IMR-90 (cell line): Measurements from ENCODE around the gene WNT6. TPM values are rescaled to one million over a fixed set of nuclear protein-coding genes. Genes with fewer than 3 reads are reported as not detected.

Experiments
- ATAC-seq: fragments of 200-7000 bp; cut with Tn5 transposase; 2 replicates; pipeline ENCODE4 v1.9.1; 2020; ENCODE audit warnings: low read depth, mild to moderate bottlenecking, moderate library complexity
- BruUV-seq: library from RNA; stranded (reverse); fragments of 400-500 nt; replicated peaks from 2 replicates; lab custom pipeline; 2021; lab: Mats Ljungman, UMichigan
- CTCF ChIA-PET: fragments of 300-600 bp; formaldehyde crosslinking; extraction: SDS; loops from one replicate; lab custom pipeline; 2021; ENCODE audit warnings: antibody characterized with exemption; lab: Yijun Ruan, JAX
- POLR2A ChIA-PET: fragments of 300-600 bp; sonication (Branson Sonifier 250); formaldehyde crosslinking; loops from one replicate; lab custom pipeline; 2022; ENCODE audit warnings: antibody characterized with exemption; ENCODE audit not compliant: unreplicated experiment; lab: Charles Lee
- DNase-seq: peaks from one replicate; pipeline ENCODE4 v3.0.0; 2013
- H2AFZ ChIP-seq: replicated peaks from 2 replicates; pipeline ENCODE3; 2013; ENCODE audit warnings: low read length, mild to moderate bottlenecking; ENCODE audit not compliant: poor library complexity
- H2AK5ac ChIP-seq: 2 replicates; pipeline ENCODE4 v1.6.1; 2013; ENCODE audit warnings: low read depth, low read length, inconsistent platforms
- H2AK9ac ChIP-seq: replicated peaks from 2 replicates; pipeline ENCODE3; 2013; ENCODE audit warnings: mild to moderate bottlenecking, low read depth, low read length, moderate library complexity; ENCODE audit not compliant: poor library complexity
- H2BK120ac ChIP-seq: 2 replicates; pipeline ENCODE4 v1.6.1; 2013; ENCODE audit warnings: low read depth, low read length, inconsistent platforms
- H2BK15ac ChIP-seq: 3 replicates; pipeline ENCODE4 v1.6.1; 2013; ENCODE audit warnings: low read depth, low read length, inconsistent platforms
- H2BK20ac ChIP-seq: 2 replicates; pipeline ENCODE4 v1.6.1; 2013; ENCODE audit warnings: low read depth, mild to moderate bottlenecking, inconsistent platforms, low read length, moderate library complexity
- H2BK5ac ChIP-seq: 2 replicates; pipeline ENCODE4 v1.6.1; 2013; ENCODE audit warnings: mild to moderate bottlenecking, low read depth, low read length, inconsistent platforms; ENCODE audit not compliant: poor library complexity, severe bottlenecking
- H3K14ac ChIP-seq: replicated peaks from 2 replicates; pipeline ENCODE4 v1.6.1; 2013; ENCODE audit warnings: low read depth, low read length, inconsistent platforms
- H3K18ac ChIP-seq: 2 replicates; pipeline ENCODE4 v1.6.1; 2013; ENCODE audit warnings: low read depth, low read length, control low read depth
- H3K23ac ChIP-seq: 2 replicates; pipeline ENCODE4 v1.6.1; 2013; ENCODE audit warnings: low read depth, low read length, inconsistent platforms
- H3K27ac ChIP-seq: 2 replicates; pipeline ENCODE4 v1.5.1; 2013; ENCODE audit warnings: mild to moderate bottlenecking, control low read depth, low read length; ENCODE audit not compliant: insufficient read depth
- H3K27me3 ChIP-seq: 2 replicates; pipeline ENCODE4 v1.6.1; 2013; ENCODE audit warnings: low read length; ENCODE audit not compliant: control insufficient read depth, insufficient read depth
- H3K36me3 ChIP-seq: 2 replicates; pipeline ENCODE4 v1.6.1; 2013; ENCODE audit warnings: low read length, mixed read lengths; ENCODE audit not compliant: control insufficient read depth, insufficient read depth
- H3K4ac ChIP-seq: 2 replicates; pipeline ENCODE4 v1.6.1; 2013; ENCODE audit warnings: low read depth, low read length, inconsistent platforms
- H3K4me1 ChIP-seq: 2 replicates; pipeline ENCODE4 v1.6.1; 2013; ENCODE audit warnings: low read length, mixed read lengths; ENCODE audit not compliant: control insufficient read depth, insufficient read depth
- H3K4me2 ChIP-seq: 2 replicates; pipeline ENCODE4 v1.6.1; 2013; ENCODE audit warnings: low read depth, mild to moderate bottlenecking, control low read depth, low read length, moderate library complexity
- H3K4me3 ChIP-seq: 2 replicates; pipeline ENCODE4 v1.5.1; 2013; ENCODE audit warnings: low read depth, mild to moderate bottlenecking, control low read depth, low read length, moderate library complexity; ENCODE audit not compliant: insufficient read depth
- H3K56ac ChIP-seq: 2 replicates; pipeline ENCODE4 v1.6.1; 2013; ENCODE audit warnings: low read length, inconsistent platforms; ENCODE audit not compliant: insufficient read depth; ENCODE audit errors: extremely low read depth
- H3K79me1 ChIP-seq, 2 experiments: 2 replicates each; pipeline ENCODE4 v1.6.1; 2013; ENCODE audit warnings: low read length in 2 of 2, inconsistent platforms in 1 of 2, low read depth in 1 of 2
- H3K9ac ChIP-seq: 2 replicates; pipeline ENCODE4 v1.6.1; 2013; ENCODE audit warnings: low read depth, low read length, control low read depth
- H3K9me1 ChIP-seq: 2 replicates; pipeline ENCODE4 v1.6.1; 2013; ENCODE audit warnings: low read length, inconsistent platforms; ENCODE audit not compliant: insufficient read depth
- H3K9me3 ChIP-seq: 2 replicates; pipeline ENCODE4 v1.6.1; 2013; ENCODE audit warnings: low read length; ENCODE audit not compliant: control insufficient read depth, insufficient read depth
- H4K20me1 ChIP-seq: 2 replicates; pipeline ENCODE4 v1.6.1; 2013; ENCODE audit warnings: low read length, inconsistent platforms; ENCODE audit not compliant: insufficient read depth
- H4K5ac ChIP-seq: 2 replicates; pipeline ENCODE4 v1.6.1; 2013; ENCODE audit warnings: mild to moderate bottlenecking, low read depth, low read length, control low read depth
- H4K8ac ChIP-seq, 2 experiments: 2 replicates each; pipeline ENCODE4 v1.6.1; 2013; ENCODE audit warnings: low read depth in 2 of 2, low read length in 2 of 2, control low read depth in 1 of 2, inconsistent platforms in 1 of 2
- H4K91ac ChIP-seq: 2 replicates; pipeline ENCODE4 v1.6.1; 2013; ENCODE audit warnings: low read depth, low read length, inconsistent platforms; ENCODE audit not compliant: insufficient read depth
- BHLHE40 ChIP-seq: fragments of 150-350 bp; IDR thresholded peaks from 2 replicates; pipeline ENCODE4 v1.6.1; 2016; ENCODE audit warnings: mild to moderate bottlenecking, low read depth, low read length
- CTCF ChIP-seq: conservative IDR thresholded peaks from 2 replicates; pipeline ENCODE4 v1.5.1; 2012; ENCODE audit warnings: mild to moderate bottlenecking, low read depth, low read length, improper control_type of control experiment
- ELK1 ChIP-seq: fragments of 150-350 bp; IDR thresholded peaks from 2 replicates; pipeline ENCODE4 v1.6.1; 2016; ENCODE audit warnings: low read depth, mild to moderate bottlenecking, low read length, moderate library complexity, borderline replicate concordance
- FOS ChIP-seq: fragments of 150-350 bp; IDR thresholded peaks from 2 replicates; pipeline ENCODE4 v1.6.1; 2016; ENCODE audit warnings: low read depth, low read length
- MAZ ChIP-seq: IDR thresholded peaks from 2 replicates; pipeline ENCODE4 v1.6.1; 2012; ENCODE audit warnings: low read depth, mild to moderate bottlenecking, low read length, improper control_type of control experiment, moderate library complexity, borderline replicate concordance
- NFE2L2 ChIP-seq: fragments of 150-350 bp; IDR thresholded peaks from 2 replicates; pipeline ENCODE4 v1.6.1; 2016; ENCODE audit warnings: low read depth, mild to moderate bottlenecking, low read length
- POLR2A ChIP-seq: IDR thresholded peaks from 2 replicates; pipeline ENCODE4 v1.6.1; 2012; ENCODE audit warnings: mild to moderate bottlenecking, low read depth, low read length
- SMC3 ChIP-seq: fragments of 150-350 bp; IDR thresholded peaks from 2 replicates; pipeline ENCODE4 v1.6.1; 2016; ENCODE audit warnings: low read depth, mild to moderate bottlenecking, antibody characterized with exemption, low read length, moderate library complexity
- USF2 ChIP-seq: fragments of 150-350 bp; IDR thresholded peaks from 2 replicates; pipeline ENCODE4 v1.6.1; 2017; ENCODE audit warnings: mild to moderate bottlenecking, antibody characterized with exemption, low read length, low read depth
- WGBS, 2 experiments: methylation state at CpG; one replicate each; pipeline versions ENCODE4 v1.1.5 to v1.1.7; 2013; ENCODE audit warnings: missing lambda C conversion rate in 2 of 2; ENCODE audit not compliant: insufficient read length in 1 of 2; ENCODE audit errors: extremely low coverage in 2 of 2; 5-methylcytosine and 5-hydroxymethylcytosine counted together
- dilution Hi-C: fragments of 300-500 bp; cut with HindIII; formaldehyde crosslinking; loops from one replicate; pipeline ENCODE4 v1.14.3; 2018; ENCODE audit warnings: low sequenced_read_pairs; ENCODE audit not compliant: unreplicated experiment
- in situ Hi-C: fragments of 300-500 bp; cut with MboI; formaldehyde crosslinking; loops from 3 replicates; pipeline ENCODE4 v1.14.3; 2019; ENCODE audit warnings: low sequenced_read_pairs, inconsistent platforms, mixed read lengths
- intact Hi-C: fragments of 100-400 bp; cut with micrococcal nuclease; formaldehyde crosslinking; loops from 2 replicates; pipeline ENCODE4 v1.10.0; 2022
- polyA plus RNA-seq, 3 experiments: library from polyadenylated mRNA; depleted of rRNA; stranded (reverse); fragments of >200 nt; gene quantifications; 2 replicates each; pipeline ENCODE4 v1.2.3, GENCODE V29; 2012; ENCODE audit warnings: low replicate concordance in 1 of 3
- total RNA-seq: library from RNA; depleted of rRNA; stranded (reverse); fragments of >200 nt; gene quantifications from 2 replicates; pipeline ENCODE4 v1.2.3, GENCODE V29; 2012

Gene WNT6
- total and polyA plus RNA-seq, 2 of the 4 experiments (the other 2 are of a cell fraction): not detected

GRCh38 chr2:218856896-218857243 lies 2.7 kb upstream of the WNT6 start:
- Histone ChIP-seq H2BK120ac (no peak overlapping the region), H2BK15ac (no peak overlapping the region), H3K18ac (no peak overlapping the region), H3K36me3 (no peaks in the 10 kb centered on the region), H3K4ac (no peak overlapping the region), H3K4me3 (no peak overlapping the region), H2AK9ac (no peak overlapping the region), H4K8ac (no peak overlapping the region), H2BK20ac (no peak overlapping the region), H2AK5ac (no peak overlapping the region), H4K91ac (no peak overlapping the region), H3K79me1 (no peaks in the 10 kb centered on the region), H3K4me2 (no peak overlapping the region), H2BK5ac (no peak overlapping the region), H3K27ac (no peak overlapping the region), H3K56ac (no peak overlapping the region), H3K9me1 (no peaks in the 10 kb centered on the region), H3K14ac (no peak overlapping the region), H3K9me3 (peaks cover 4% of the 10 kb centered on the region; the same call in 1 of the 2 replicates), H3K9ac (no peak overlapping the region), H2AFZ (no peak overlapping the region), H3K27me3 (peaks cover 84% of the 10 kb centered on the region), H3K4me1 (peaks cover 5% of the 10 kb centered on the region; the same call in 1 of the 2 replicates), H3K23ac (no peak overlapping the region), H4K20me1 (no peaks in the 10 kb centered on the region; the same call in 1 of the 2 replicates), H4K5ac (no peak overlapping the region)
- CTCF ChIA-PET: no interaction called here
- in situ Hi-C loops: no loop called here
- POLR2A ChIA-PET: no interaction called here
- DNase-seq (no peak), ATAC-seq (no peak)
- dilution Hi-C loops: no loop called here
- BruUV-seq: no TSS peak
- WGBS, 2 experiments: no CpG with 5 or more reads among the region's 1 CpG
- TF ChIP-seq NFE2L2: no peak
- TF ChIP-seq POLR2A: no peak
- TF ChIP-seq BHLHE40: no peak
- no peak for TF ChIP-seq CTCF
- TF ChIP-seq USF2: no peak
- TF ChIP-seq SMC3: no peak
- TF ChIP-seq MAZ: no peak
- no peak for TF ChIP-seq ELK1
- no peak for TF ChIP-seq FOS
- intact Hi-C loops: no loop called here
